GM12872 (cell line): ENCODE results near the gene C1QTNF12.

Source experiments
- TF ChIP-seq, protein P1 (sequence below): IDR thresholded peaks from 3 replicates; pipeline ENCODE4 v1.5.1; 2011; ENCODE audit warnings: low read depth, mild to moderate bottlenecking, low read length, moderate library complexity; ENCODE audit not compliant: insufficient read depth

Gene C1QTNF12

DNA sequence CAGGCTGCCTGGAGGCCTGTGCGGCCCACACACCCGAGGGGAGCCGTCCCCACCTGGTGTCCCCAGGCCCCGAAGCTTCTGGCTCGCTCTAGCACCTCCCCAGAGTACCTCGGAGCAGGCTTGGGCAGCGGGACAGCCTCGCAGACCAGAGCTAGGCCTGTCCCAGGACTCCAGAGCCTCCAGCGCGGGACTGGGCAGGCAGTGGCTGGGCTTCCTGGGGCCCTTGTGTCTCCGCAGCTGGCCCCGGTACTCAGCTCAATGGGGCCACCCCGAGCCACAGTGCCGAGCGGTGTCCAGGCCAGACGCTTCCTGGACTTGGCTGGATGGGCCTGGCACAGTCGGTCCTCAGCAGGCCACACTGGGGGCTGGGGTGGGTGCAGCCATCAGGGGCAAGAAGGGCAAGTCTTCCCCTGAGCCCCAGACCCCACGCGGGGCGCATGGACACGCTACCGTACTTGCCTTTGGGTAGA, 38.6 kb upstream of the C1QTNF12 start:
- TF ChIP-seq, protein P1, sequence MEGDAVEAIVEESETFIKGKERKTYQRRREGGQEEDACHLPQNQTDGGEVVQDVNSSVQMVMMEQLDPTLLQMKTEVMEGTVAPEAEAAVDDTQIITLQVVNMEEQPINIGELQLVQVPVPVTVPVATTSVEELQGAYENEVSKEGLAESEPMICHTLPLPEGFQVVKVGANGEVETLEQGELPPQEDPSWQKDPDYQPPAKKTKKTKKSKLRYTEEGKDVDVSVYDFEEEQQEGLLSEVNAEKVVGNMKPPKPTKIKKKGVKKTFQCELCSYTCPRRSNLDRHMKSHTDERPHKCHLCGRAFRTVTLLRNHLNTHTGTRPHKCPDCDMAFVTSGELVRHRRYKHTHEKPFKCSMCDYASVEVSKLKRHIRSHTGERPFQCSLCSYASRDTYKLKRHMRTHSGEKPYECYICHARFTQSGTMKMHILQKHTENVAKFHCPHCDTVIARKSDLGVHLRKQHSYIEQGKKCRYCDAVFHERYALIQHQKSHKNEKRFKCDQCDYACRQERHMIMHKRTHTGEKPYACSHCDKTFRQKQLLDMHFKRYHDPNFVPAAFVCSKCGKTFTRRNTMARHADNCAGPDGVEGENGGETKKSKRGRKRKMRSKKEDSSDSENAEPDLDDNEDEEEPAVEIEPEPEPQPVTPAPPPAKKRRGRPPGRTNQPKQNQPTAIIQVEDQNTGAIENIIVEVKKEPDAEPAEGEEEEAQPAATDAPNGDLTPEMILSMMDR: no peak

DNA sequence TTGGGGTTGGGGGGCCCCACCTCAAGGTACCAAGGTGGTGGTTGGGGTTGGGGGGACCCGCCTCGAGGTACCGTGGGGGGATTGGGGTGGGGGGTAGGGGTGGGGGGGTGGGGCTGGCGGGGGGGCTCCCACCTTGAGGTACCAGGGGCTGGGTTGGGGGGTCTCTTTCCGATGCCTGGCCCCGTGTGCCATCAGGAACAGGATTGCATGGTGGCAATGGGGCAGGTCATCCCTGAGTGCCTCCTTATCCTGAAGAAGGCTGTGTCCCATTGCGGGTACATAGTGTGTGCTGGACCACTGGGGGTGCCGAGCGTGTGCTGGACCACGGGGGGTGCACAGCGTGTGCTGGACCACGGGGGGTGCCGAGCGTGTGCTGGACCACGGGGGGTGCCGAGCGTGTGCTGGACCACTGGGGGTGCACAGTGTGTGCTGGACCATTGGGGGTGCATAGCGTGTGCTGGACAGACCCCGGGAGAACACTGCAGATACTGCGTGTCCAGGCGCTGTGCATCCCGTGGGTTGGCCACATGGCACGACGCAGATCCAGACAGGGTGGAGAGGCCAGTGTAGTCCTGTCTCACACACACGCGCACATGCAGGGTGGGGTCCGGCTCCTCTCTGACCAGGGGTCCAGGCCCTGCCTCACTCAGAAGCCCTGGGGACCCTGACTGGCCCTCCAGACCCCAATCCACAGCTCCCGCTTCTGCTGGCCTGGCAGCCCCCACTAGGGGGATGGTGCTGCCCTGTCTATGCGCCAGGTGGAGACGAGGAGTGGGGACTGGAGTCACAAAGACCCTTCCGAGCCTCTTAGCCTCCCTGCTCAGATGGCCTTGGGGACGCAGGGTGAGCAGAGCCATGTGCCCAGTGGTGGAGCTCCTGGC, 37.9 kb upstream of the C1QTNF12 start:
- TF ChIP-seq, protein P1: no peak

DNA sequence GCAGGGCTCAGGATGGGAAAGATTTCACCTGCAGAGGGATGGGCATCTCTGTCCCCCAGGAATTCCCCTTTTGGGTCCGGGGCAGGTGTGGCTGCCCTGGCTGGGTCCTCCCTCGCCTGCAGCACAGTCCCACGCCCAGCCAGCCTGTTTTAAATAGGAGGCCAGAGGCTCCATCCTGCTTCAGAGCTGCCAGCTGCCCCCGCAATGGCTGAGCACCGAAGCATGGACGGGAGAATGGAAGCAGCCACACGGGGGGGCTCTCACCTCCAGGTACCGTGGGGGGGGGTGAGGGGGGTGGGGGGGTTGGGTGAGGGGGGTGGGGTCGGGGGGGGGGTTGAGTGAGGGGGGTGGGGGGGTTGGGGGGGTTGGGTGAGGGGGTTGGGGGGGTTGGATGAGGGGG, 37.3 kb upstream of the C1QTNF12 start:
- TF ChIP-seq, protein P1: no peak

DNA sequence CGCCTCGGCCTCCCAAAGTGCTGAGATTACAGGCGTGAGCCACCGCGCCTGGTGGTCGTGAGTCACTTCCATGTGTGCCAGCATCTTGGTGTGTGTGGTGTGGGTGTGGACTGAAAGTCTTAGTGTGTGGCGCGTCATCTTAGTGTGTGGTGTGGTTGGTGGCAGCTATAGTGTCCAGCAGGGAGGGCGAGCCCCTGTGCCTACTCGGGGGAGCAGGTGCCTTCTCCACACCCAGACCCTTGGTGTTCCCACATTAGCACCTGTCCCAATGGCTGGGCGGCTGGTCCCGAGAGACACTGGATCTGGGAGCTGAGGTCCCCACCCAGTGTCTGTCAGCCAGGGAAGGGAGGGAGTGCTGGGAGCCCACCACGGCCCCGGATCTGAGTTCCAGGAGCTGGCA, 36.5 kb upstream of the C1QTNF12 start:
- TF ChIP-seq, protein P1: no peak

DNA sequence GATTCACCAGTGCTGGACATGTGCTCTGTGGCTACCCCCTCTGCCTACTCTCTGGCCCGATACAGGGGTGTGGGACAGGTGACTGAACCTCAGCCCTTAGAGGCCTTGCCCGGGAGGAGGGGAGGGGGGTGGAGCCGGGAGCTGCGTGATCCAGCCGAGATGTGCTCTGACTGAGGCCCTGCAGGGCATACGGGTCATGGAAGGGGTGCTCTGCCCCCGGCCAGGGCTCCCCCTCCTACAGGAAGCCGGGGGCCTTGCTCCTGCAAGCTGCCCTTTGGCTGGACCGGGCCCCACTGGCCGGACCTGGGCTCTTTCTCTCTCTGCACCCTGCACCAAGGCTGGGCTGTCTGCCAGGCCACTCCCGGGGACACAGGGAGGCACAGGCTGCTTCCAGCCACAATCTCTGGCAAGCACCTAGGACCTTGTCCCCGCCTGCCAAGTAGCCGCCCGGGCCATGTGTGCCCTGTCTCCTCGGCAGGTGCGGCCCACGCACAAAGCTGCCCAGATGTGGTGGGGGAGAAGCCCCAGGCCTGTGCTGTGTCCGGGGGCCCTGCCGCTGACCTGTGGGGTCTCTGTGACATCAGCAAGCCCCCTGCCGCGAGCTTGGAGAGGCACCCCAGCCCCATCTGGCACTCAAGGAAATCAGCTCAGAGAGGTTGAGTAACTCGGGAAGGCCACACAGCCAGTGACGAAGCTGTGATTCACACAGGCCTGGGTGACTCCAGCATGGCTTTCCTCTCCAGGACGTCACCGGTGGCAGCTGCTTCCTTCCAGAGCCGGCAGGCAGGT, 35.2 kb upstream of the C1QTNF12 start:
- TF ChIP-seq, protein P1: no peak

DNA sequence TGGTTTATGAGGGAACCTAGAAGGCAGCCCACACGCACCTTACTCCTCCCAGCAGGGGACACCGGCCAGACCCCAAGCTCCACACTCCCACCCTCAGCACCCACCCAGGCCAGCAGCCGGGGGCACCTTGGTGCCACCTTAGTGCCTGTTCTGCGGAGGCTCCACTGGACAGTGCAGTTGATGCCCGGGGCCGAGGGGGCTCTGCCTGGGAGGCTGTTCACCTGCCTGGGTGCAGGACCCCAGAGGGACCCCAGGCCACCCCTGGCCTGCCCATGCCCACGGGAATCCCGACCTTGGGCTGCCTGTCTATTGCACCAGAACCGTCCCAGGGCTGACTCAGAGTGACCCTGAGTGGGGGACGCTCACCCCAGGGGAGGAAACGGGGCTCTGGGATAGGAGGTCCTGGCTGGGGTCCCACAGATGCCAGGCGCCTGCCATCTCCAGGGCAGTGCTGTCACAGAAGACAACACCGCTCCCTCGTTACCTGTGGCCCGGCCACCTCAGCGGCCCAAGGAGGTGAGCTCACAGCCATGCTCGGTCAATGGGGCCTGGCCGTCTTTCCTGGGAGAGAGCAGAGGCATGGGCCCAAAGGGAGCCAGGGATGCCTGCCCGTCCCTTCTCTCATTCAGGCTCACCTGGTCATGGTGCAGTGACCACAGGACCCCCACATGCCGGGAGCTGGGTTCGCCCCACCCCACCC, 34.4 kb upstream of the C1QTNF12 start:
- TF ChIP-seq, protein P1: no peak

DNA sequence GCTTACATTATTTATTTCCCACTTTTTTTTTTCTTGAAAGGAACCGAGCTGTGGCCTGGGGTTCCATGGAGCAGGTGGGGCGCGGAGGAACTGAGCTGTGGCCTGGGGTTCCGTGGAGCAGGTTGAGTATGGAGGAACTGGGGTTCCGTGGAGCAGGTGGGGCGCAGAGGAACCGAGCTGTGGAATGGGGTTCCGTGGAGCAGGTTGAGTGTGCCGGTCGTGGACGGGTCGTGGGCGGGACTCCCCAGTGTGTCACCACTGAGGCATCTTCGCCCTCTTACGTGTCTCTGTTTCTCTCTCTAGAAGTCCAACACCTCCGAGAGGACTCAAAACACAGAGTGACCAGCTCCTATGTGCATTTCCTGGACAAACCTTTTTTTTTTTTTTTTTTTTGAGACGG, 32.5 kb upstream of the C1QTNF12 start:
- TF ChIP-seq, protein P1: no peak
